ENCODE measurements around the gene HOXB7. TPM values are rescaled to one million over a fixed set of nuclear protein-coding genes. Genes with fewer than 3 reads are reported as not detected.

The HOXB7 gene
- 10 to 100 TPM in 1 of 4 donors, 1 to 10 TPM in 3; 5.3 to 11.5 (median 8.4) TPM for total RNA-seq

- DNase-seq (ENCODE audit: low spot score) = peak; percentile 82
- peak; percentile 45 for ATAC-seq (ENCODE audit: low FRiP score)
- TF ChIP-seq CTCF (IDR thresholded peaks at IDR 0.05) = no peak
Observed at GRCh38 chr17:48610282-48611211, at the start of gene HOXB7. Gene HOXB7, minus strand, starts transcription at chr17:48611017. Its CDS starts 99 bp downstream, at chr17:48610918.

GRCh38 chr17:48655913-48656312, 45.1 kb upstream of the HOXB7 start:
- no peak for DNase-seq (ENCODE audit: low spot score)
- no peak for ATAC-seq (ENCODE audit: low FRiP score)

GRCh38 chr17:48649741-48650140, 38.9 kb upstream of the HOXB7 start:
- ATAC-seq (ENCODE audit: low FRiP score) = no peak
- TF ChIP-seq CTCF (IDR thresholded peaks at IDR 0.05) = no peak
- DNase-seq (ENCODE audit: low spot score) = no peak

More at GRCh38 chr17:48655913-48656312, 45.1 kb upstream of the HOXB7 start:
- TF ChIP-seq CTCF (IDR thresholded peaks at IDR 0.05) = no peak

GRCh38 chr17:48647963-48648245, 37.1 kb upstream of the HOXB7 start:
- TF ChIP-seq CTCF (IDR thresholded peaks at IDR 0.05) = no peak
- DNase-seq (ENCODE audit: low spot score) (no peak), ATAC-seq (ENCODE audit: low FRiP score) (no peak)

- DNase-seq (ENCODE audit: low spot score) (no peak), ATAC-seq (ENCODE audit: low FRiP score) (peak; percentile 55)
- TF ChIP-seq CTCF (IDR thresholded peaks at IDR 0.05) = no peak
Observed at GRCh38 chr17:48647103-48647962, 36.5 kb upstream of the HOXB7 start.

- TF ChIP-seq CTCF (IDR thresholded peaks at IDR 0.05) = no peak
- no peak for DNase-seq (ENCODE audit: low spot score)
- no peak for ATAC-seq (ENCODE audit: low FRiP score)
Observed at GRCh38 chr17:48646183-48647102, 35.6 kb upstream of the HOXB7 start.

All from omental fat pad (tissue), 4 donors.